Measurements from ENCODE around the gene SOCS4. TPM values are rescaled to one million over a fixed set of nuclear protein-coding genes. Genes with fewer than 3 reads are reported as not detected.

Gene SOCS4
- total and polyA plus RNA-seq, 2 of the 13 experiments (the other 11 are each of a cell fraction or from before 2014, with no cell fraction given) = 4.0 to 10.0 TPM

- TF ChIP-seq ZHX2 (IDR thresholded peaks at IDR 0.05; ENCODE audit: low read depth) (peak; percentile 84), ZHX2 (CRISPR knock-in tag; IDR thresholded peaks at IDR 0.05; ENCODE audit: borderline replicate concordance) (no peak), PAX8 (CRISPR knock-in tag; IDR thresholded peaks at IDR 0.05; ENCODE audit: borderline replicate concordance) (peak; percentile 60; the same call in 1 of the 2 replicates), ZXDC (CRISPR knock-in tag; IDR thresholded peaks at IDR 0.05) (no peak; the same call in 1 of the 2 replicates), CERS6 (CRISPR knock-in tag; IDR thresholded peaks at IDR 0.05) (no peak), PREB (CRISPR knock-in tag; IDR thresholded peaks at IDR 0.05) (no peak), HNF1B (CRISPR knock-in tag; IDR thresholded peaks at IDR 0.05) (peak; percentile 71), HNRNPLL (IDR thresholded peaks at IDR 0.05; ENCODE audit: low read depth, low read length, poor library complexity, severe bottlenecking) (peak; percentile 79), TRIM22 (IDR thresholded peaks at IDR 0.05) (no peak), POGZ (CRISPR knock-in tag; IDR thresholded peaks at IDR 0.05) (peak; percentile 86), ZNF784 (CRISPR knock-in tag; IDR thresholded peaks at IDR 0.05; ENCODE audit: borderline replicate concordance) (peak; percentile 50; the same call in 1 of the 2 replicates)
These were observed 24.6 kb downstream of the SOCS4 start, which contains the start of gene MAPK1IP1L (continued) for GRCh38 chr14:55051423-55052268.
